HG02884 (cell line): ENCODE measurements around the gene UQCC2.
A peak's percentile ranks its signal among the peaks of the same experiment; 100 is the strongest.

Experiments used
- ATAC-seq: cut with Tn5 transposase; IDR thresholded peaks from one replicate; pipeline ENCODE4 v1.9.1; 2021; ENCODE audit warnings: mild to moderate bottlenecking, moderate library complexity; ENCODE audit not compliant: unreplicated experiment

UQCC2 gene

DNA sequence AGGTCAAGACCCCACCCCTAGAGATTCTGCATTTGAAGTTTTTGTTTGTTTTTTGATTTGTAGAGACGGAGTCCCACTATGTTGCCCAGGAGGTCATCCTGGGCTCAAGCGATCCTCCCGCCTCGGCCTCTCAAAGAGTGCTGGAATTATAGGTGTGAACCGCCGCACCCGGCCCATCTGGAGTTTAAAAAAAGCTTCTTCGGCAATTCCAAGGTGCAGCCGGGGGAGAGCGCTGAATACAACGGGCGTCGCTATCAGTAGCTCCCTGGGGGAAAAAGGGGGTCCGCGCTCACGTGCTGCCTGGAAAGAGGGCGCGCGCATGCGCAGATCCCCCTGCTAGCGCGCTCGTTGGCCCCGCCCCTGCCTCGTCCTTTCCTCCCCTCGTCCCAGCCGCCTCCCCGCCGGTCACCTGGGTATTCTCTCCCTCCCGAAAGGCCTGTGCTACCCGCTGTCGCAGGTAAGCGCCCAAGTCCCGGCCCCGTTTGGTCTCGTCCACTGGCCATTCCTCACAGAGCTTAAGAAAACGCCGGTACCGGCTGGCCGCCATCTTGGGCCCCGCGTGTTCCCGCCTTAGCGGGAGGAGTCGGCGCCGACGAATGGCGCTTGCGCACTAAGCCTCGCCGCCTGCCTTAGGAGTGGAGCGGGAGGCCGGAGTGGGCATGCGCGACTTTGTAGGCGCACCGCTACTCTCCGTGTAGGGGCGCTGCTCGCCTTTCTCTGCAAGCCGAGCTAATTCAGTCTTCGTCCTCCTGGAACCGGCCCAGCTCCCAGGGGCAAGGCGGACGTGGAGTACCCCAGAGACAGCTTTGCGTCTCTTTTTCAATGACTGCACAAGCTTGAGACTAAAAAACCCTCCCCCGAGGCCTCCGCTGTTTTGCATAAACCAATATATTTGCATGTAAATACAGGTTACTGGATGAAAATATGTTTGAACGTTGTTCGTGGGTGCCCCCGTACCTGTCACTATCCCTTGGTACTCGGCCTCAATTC is at the start of gene UQCC2:
UQCC2 (minus strand) TSS at position 561 of the 990 bp plus-strand sequence; CDS start at position 547, 14 bp downstream.
- peak; percentile 87 for ATAC-seq

DNA sequence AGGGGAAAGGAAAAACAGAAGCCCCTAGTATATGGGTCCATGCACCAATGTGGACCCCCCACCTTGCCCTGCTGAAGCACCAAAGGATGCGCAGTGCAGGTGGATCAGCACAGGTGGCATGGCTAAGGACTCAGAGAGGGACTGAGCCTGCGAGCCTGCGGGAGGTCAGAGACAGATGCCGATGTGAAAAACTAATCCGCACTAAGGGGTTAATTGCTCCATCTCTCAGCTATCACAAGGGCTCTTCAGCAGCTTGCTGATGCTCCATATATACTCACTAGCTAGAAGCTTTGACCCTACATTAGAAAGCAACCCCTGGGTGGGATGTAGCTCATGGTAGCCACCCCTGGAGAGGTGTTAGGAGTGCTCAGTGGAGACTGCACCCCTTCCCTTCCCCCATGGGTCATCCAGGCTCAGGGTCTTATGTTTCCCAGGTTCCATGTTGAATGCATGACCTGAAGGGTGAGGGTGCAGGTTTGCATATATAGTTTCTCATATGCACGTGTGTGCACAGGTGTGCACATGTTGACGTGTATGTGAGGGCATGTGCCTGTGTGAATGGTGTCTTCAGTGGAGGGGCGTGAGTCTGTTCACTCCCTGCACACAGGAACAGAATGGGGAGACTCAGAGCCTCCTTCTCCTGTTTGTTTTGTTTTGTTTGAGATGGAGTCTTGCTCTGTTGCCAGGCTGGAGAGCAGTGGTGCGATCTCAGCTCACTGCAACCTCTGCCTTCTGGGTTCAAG is 48.6 kb upstream of the UQCC2 start:
- no peak for ATAC-seq

DNA sequence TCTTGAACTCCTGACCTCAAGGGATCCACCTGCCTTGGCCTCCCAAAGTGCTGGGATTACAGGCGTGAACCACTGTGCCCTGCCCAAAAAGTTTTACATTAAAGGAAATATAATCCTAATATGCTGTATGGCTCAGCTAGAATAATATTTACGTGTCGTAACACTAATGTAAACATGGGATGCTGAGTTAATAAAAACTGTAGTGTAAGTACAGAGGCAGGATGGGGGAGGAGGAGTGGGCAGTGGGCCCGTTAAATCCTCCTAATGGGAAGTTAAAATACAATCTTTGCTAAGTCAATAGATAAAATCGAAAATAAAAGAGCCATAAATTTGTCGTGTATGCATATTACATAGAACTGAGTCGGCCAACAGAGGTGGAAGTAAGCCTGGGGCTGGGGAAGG is 47.3 kb upstream of the UQCC2 start:
- ATAC-seq: no peak

DNA sequence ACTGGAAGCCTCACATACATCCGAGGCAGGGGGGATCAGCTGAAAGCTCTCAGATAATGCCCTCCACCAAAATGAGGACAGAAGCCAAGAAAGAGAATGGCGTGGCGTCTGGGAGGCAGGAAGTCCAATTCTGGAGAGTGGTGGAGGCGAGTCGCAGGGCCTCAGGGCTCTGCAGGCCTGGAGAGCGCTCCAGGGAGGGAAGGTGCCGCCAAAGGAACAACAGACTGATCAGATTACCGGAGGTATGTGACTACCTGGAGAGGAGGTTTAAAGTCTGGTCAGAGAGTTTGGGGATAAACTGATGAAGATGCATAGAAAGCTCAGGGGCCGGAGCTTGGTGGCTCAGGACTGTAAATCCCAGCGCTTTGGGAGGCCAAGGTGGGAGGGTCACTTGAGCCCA is 46.4 kb upstream of the UQCC2 start:
- ATAC-seq: no peak

DNA sequence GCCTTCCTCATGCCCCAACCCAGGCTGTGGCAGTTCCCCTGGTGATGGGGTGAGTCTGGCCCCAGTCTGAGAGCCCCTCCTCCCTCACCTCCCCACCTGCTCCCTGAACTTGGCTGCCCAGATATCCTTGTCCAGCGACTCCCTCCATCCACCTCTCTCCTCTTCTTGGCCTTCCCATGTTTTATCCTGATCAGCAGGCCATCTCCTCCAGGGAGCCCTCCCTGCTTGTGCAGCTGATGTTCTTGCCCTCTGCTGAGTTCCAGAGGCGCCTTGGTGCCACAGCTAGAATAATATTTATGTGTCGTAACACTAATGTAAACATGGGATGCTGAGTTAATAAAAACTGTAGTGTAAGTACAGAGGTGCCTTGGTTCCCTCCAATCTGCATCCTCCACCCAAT is 45.6 kb upstream of the UQCC2 start:
- ATAC-seq: no peak

DNA sequence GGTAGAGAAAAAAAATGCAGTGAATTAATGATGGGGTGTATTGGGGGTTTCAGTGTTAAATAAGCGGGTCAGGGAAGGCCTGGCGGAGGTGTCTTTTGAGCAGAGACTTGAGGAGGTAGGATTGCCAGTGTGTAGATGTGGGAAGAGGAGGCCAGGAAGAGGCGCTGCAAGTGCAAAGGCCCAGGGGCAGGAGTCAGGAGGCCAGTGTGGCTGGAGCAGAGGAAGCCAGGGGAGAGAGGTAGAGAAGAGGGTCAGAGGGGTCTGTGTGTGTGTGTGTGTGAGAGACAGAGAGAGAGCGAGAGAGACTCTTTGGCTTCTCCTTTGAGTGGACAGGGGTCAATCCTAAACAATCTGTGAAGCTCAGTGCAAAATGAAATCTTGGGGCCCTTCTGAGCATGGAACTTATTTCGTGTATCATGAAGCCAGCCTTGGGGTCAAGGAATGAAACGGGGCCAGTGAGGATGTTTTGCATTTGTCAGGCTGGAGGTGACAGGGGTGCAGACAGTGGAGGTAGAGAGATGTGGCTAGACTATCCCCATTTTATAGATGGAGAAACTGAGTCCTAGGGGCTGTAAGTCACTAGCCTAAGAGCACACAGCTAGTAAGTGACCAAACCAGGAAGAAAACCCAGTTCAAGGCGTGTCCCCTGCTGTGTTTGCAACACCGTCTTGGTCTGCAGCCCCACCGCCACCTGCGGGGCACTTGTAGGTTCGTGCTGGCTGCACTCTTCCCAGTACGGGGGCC is 44.9 kb upstream of the UQCC2 start:
- ATAC-seq: no peak

DNA sequence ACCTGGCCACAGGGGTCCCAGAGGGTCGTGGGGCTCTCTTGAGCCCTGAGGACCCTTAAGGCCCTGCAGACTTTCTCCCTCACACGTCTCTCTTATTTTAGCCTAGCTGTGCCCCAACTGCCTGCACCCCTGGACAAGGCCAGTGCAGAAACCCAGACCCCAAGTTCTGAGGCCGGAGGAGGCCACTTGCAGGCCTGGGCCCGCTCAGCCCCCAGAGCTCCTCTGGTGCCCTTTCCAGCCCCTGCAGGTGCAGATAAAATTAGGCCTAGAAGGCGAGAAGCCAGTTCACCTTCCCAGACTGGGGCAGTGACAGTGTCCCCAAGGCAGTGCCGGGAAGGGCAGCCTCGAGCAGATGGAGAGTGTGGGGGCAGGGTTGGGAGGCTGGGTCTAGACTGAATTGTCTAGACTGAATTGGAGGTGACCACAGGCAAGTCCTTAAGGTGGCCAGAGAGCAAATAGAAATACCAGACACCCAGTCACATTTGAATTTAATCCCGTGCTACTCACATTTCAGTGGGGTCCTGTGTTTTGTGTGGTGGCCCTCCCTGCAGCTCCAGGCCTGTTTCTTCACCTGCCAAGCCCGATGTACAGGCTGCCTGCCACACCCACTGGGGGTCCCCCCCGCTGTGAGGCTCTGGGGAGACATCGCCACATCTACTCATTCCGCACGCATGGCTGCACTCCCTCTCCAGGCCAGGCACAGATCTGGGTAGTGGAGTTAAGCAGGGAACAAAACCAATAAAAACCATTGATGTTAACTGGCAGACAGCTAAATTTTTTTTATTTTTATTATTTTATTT is 43.8 kb upstream of the UQCC2 start:
- ATAC-seq: no peak

DNA sequence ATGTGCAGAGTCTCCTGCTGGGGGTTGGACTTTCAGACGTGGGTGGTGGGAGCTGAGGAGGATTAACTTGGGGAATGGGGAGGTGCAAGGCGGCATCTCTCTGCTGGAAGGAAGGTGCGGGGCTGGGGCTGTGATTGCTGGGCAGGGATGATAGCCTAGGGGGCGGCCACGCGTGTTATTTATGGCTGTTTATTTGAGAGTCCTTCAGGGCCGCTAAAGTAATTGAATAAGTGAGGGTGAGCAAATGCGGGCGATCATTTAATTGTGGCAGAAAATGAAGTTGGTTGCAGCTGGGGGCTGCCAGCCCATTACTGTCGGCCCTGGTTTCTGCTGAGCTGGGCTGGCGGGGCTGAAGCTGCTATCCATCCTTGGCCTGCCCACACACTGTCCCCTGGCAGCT is 42.7 kb upstream of the UQCC2 start:
- ATAC-seq: no peak

DNA sequence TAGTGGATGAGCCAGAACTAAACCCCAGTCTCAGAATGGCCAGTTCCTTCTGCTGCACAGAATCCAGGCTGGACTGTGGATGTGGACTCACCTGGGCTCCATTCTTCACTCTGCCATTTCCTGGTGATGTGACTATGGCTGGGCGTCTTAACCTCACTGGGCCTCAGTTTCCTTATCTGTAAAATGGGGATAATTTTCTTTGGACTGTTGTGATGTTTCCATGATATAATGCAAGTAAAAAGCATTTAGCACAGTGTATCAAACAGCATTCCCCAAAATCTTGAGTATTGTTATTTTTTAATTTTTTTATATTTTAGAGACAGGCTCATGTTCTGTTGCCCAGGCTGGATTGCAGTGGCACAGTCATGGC is 41.1 kb upstream of the UQCC2 start:
- no peak for ATAC-seq

DNA sequence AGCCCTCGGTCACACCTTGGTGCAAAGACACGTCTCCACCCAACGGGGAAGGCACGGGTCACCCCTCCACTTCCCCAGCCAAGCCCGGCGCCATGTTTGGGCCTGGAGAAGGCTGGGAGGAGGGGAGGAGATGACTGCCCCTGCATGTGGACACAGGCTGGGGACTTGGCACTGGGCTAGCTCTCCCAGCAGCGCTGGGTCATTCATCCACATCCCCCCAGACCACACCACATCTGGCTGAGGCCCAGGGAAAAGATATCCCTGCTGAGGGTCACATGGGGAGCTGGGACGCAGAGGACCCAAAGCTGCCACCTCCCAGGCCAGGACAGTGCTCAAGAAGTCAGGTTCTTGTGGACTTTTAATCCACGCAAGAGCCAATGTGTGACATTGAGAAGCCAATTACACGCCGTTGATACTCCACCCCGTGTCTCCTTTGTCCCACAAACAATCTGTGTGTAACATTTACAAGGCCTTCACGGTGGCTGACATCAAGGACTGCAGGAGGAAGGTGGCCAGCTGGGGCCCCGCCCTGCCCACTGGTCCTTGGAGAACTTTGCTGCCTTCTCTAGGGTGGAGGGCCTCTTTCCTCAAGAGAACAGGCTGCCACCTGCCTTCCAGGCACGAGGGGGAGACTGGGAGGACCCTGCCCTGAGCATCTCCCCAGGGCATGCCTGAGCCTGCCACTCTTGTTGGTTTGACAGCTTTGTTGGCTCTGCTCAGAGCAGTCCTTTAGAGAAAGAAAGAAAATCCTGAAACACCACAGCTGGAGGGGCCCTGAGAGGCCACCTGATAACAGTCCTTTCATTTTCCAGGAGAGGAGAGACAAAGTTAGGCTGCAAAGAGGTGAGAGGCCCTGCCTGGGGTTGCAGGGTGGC is 40.5 kb upstream of the UQCC2 start:
- no peak for ATAC-seq

DNA sequence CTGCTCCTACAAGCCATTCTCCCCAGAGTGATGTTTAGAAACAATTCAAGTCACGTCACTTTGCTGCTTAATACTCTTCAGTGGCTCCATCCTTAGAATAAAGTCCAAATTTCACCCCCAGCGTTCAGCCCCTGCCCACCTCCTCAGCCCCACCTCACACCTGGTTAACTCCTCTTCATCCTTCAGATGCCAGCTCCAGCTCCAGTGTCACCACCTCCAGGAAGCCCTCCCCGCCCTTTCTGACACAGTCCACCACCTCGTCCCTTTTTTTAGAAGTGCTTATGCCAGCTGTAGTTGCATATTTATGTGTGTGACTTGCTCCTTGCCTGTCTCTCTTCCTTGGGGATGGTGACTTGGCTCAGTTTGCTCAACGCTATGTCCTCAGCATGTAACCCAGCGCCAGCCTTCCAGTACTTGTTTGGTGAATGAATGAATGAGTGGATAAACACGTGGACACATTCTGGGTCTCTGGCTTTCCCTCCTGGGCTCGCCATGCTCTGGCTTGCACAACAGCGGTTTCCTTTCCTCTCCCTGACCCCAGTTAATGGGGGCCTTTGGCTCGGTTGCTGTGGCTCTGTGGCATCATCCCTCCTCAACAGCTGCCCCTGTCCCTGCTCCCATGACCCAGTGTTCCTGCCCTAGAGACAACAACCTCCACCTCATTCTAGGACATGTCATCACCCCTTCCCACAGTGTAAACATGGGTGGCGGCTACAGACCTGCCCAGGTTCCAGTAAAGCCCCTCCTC is 38.9 kb upstream of the UQCC2 start:
- no peak for ATAC-seq

DNA sequence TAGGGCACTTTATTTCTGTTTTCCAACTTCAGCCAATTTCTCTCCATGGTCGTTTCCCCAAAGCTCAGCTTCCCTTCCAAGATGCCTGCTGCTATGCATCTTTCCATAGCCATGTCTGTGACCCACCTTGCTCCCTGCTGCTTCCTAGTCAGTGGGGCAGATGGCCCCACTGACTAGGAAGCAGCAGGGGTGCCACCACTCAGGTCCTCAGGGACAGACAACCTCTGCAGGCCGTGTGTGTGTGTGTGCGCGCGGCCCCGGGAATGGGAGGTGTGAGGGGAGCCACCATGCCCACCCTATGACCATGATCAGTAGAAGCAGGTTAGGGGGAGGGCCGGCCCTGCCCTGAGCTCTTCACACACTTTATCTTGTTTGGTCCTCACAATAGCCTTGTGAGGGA is 37.9 kb upstream of the UQCC2 start:
- ATAC-seq: no peak

DNA sequence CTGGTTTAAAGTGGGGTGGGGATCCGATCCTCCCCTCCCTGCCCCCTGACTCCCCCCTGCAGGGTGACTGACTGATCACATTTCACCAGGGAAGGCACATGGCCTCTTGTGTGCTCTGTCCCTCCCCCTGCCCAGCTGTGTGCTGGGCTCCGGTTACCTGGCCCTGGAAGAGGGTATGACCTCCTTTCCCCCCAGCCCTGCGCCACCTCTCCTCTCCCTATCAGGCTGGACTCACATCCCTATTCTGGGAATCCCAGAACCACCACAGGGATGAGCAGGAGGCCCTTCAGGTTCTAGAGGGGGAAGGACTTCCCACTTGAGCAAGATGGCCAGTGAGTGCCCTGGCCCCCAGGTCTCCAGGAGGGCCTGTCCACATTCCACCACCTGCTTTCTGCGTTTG is 37.3 kb upstream of the UQCC2 start:
- no peak for ATAC-seq

DNA sequence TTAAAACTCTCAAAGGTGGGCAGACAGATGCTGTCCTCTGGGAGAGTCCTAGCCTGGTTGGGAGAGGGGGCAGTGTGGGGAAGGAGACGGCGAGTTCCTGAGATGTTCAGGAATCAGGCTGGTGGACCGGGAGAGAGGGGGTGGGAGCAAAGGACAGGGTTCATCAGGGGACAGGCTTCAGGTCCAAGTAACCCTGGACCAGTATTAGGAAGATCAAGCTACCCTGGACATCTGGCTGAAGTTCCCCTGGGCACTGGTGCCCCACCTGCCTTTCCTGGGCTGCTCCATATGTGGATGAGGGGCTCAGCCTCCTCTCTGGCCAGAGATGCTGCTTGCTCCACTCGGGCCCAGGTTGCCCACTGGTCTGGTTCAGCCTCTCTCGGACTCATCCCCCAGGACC is 36.3 kb upstream of the UQCC2 start:
- ATAC-seq: no peak

DNA sequence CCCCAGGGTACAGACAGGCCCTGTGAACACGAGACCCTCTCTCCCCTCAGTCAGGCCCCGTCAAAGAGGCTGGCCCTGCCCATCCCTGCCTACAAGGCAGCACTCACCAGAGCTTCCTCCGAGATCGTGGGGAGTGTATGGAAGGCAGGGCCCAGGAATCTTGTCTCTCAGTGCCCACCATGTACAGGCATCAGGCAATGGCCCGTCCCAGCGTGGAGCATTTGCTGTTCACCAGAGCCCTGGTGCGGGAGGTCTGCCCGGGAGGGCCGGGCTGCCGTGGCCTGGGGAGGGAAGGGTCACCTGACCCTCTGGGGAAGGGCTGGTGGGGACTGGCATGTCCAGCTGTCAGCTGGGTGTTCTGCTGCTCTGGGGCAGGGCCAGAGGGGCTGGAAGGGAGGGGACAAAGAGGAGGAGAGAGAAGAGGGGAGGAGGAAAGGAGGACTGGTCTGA is 35.2 kb upstream of the UQCC2 start, which contains the start of gene IP6K3:
IP6K3 (minus strand) TSS at position 255 of the 450 bp plus-strand sequence. CDS start 11,429 bp downstream, outside the sequence.
- ATAC-seq: no peak

DNA sequence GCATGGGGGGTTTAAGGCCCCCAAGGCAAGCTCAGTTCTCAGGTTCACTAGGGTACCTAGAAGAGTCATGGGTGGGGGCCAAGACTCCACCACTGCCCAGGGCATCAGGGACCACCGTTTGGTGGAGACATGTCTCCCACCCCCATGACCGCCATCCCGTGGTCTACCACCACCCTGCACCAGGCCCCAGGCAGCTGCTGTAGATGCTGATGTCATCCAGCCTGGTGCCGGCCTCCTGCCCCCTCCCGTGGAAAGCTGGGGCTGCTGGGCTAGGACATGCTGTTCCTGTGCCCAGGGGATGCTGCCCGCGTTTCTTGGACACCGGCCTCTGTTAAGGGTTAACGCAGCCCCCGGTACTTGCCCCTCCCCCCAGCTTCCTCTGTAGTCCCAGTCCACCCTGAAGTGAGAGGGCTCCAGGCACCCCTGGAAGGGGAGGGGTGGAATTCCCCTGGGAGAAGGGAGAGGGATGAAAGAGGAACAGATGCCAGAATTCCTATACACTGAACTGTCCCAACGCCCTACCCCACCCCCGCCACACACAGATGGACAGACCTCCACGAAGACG is 34.6 kb upstream of the UQCC2 start:
- no peak for ATAC-seq

DNA sequence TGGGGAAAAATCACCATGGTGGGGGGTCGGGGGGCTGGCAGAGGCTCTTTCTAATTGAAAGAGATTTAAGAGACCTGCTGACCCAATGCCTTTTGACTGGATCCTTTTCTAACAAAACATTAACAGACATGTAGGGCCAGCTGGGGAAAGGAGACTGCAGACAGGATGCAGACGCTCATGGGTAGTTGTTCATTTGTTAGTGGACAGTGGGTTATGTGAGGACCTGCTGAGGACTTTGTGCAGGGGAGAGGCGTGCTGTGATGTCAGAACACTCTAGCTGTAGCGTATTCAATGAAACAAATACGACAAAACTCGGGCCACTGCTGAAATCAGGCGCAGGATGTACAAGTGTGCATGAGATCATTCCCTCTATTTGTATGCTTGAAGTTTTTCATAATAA is 34.0 kb upstream of the UQCC2 start:
- ATAC-seq: no peak

DNA sequence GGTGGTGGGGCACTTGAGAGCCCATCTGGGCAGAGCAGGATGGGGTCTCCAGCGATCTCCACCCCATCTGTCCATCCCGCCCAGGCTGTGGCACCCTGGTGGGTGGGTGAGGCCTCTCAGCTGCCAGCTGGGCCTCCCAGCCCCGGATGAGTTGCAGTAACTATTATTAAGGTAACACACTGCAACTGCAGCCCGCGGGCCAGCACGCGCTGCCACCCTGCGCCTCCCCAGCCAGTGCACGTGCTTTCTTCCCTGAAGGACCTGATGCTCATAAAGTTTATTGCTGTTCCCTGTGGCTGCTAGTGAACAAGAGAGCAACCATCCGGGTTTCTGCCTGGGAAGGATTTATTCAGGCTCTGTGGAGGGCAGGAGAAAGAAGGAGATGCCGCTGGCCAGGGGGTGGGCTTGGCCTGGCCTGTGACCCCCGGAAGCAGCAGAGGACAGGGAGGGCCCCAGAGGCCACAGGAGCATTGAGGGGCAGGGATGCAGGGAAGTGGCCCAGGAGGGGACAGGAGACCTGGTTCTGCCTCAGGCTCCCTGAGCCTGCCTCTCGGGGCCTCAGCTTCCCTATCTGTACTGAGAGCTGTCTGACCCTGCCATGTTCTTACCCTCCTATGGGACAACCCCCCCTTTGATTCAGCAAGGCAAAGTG is 33.5 kb upstream of the UQCC2 start:
- no peak for ATAC-seq
